Progenitor cell of endocrine pancreas (in vitro differentiated cells): ENCODE measurements around the gene HMG20B. TPM values are rescaled to one million over a fixed set of nuclear protein-coding genes. Genes with fewer than 3 reads are reported as not detected.

Experiments
- DNase-seq: peaks from one replicate; pipeline ENCODE4 v3.0.0; 2021; ENCODE audit warnings: low spot score; ENCODE audit not compliant: unreplicated experiment
- H3K27ac Mint-ChIP-seq: 2 replicates; pipeline ENCODE4 v1.8.0; 2021; ENCODE audit warnings: mild to moderate bottlenecking, moderate library complexity, mixed read lengths
- H3K27me3 Mint-ChIP-seq: 2 replicates; pipeline ENCODE4 v1.8.0; 2021; ENCODE audit warnings: mixed read lengths
- H3K36me3 Mint-ChIP-seq: 2 replicates; pipeline ENCODE4 v1.8.0; 2022; ENCODE audit warnings: mixed read lengths; ENCODE audit not compliant: insufficient read depth
- H3K4me1 Mint-ChIP-seq: 2 replicates; pipeline ENCODE4 v1.8.0; 2021; ENCODE audit warnings: low read depth, mixed read lengths
- H3K4me3 Mint-ChIP-seq: 2 replicates; pipeline ENCODE4 v1.8.0; 2021; ENCODE audit warnings: low read depth, mild to moderate bottlenecking, moderate library complexity, mixed read lengths
- H3K9me3 Mint-ChIP-seq: 2 replicates; pipeline ENCODE4 v1.8.0; 2021; ENCODE audit warnings: low read depth, mixed read lengths
- total RNA-seq: library from RNA; stranded (reverse); gene quantifications from 2 replicates; pipeline ENCODE4 v1.2.1, GENCODE V29; 2021
- TF ChIP-seq, protein P1 (sequence below): fragments of 200-600 bp; sonication (generic); IDR thresholded peaks from one replicate; pipeline ENCODE4 v1.5.0; 2021; ENCODE audit warnings: antibody characterized with exemption, mild to moderate bottlenecking; ENCODE audit not compliant: unreplicated experiment

Gene HMG20B
- total RNA-seq, 1 donor from 2014 or later: 79.7 TPM

DNA sequence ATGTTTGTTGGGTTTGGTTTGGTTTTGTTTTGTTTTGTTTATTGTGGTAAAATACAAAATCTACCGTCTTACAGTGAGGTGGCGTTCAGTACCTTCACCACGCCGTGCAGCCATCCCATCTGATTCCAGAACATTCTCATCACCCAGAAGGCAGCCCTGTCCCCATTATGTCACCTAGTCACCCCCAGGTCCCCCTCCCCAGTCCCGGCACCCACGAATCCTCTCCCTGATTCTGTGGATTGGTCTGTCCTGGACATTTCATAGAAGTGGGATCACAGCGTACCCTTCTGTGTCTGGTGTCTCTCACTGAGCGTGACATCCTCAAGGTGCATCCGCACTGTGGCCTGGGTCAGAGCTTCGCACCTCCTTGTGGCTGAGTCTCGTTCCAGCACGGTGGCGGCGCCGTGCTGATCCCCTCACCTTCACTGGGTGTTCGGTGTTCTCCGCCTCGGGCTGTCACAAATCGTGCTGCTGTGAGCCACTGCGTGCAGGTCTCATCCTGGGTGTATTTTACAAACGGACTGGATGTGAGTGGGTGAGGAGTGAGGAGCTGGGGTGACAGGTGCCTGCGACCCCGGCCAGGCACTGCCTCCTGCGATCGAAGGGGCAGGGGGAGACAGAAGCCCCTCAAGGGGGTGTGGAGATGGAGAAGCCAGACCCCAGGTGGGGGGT lies 34.4 kb upstream of the HMG20B start:
- H3K27ac Mint-ChIP-seq: no peak overlapping the region
- H3K9me3 Mint-ChIP-seq: no peaks in the 10 kb centered on the region
- peaks cover 4% of the 10 kb centered on the region for H3K4me1 Mint-ChIP-seq
- H3K4me3 Mint-ChIP-seq: no peak overlapping the region
- no peak for DNase-seq
- TF ChIP-seq, protein P1, sequence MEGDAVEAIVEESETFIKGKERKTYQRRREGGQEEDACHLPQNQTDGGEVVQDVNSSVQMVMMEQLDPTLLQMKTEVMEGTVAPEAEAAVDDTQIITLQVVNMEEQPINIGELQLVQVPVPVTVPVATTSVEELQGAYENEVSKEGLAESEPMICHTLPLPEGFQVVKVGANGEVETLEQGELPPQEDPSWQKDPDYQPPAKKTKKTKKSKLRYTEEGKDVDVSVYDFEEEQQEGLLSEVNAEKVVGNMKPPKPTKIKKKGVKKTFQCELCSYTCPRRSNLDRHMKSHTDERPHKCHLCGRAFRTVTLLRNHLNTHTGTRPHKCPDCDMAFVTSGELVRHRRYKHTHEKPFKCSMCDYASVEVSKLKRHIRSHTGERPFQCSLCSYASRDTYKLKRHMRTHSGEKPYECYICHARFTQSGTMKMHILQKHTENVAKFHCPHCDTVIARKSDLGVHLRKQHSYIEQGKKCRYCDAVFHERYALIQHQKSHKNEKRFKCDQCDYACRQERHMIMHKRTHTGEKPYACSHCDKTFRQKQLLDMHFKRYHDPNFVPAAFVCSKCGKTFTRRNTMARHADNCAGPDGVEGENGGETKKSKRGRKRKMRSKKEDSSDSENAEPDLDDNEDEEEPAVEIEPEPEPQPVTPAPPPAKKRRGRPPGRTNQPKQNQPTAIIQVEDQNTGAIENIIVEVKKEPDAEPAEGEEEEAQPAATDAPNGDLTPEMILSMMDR: no peak
- no peaks in the 10 kb centered on the region for H3K27me3 Mint-ChIP-seq
- H3K36me3 Mint-ChIP-seq: peaks cover 11% of the 10 kb centered on the region

DNA sequence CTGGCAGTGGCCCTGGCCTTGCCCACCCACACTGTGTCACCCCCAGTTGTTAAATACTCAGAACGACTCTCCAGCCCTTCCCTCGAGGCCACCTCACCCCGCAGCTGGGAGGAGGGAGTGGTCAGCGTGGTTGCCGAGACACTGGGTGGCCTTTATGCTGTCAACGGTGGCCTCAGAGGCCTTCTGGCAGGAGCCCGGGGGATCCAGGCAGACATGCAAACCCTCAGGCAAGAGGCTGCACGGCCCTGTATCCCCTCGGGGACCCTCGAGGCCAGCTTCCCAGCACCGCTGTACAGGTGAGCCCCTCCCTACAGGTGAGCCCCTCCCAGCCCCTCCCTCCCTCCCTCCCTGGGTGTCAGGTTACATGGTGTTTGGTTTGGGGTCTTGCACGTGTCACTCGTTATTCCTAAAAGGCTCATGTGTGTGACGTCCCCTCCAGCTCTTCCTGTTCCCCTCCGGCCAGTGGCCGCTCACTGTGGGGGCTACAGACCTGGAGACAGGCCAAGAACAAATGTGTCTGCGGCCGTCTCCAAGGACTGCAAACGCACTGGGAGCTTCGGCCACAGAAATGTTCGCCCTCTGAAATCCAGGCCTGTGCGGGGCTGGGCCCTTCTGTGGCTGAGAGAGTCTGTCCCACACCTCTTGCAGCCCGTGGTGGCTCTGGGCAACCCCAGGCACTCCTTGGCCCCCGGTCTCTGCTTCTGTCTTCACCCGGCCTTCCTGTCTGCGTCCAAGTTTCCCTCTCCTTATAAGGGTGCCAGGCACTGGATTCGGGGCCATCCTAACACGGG lies 33.6 kb upstream of the HMG20B start, which contains the start of gene TEKTIP1:
TSS of gene TEKTIP1 (plus strand) at position 210 of the 791 bp plus-strand sequence. CDS start at position 214, 4 bp downstream.
- no peaks in the 10 kb centered on the region for H3K9me3 Mint-ChIP-seq
- H3K36me3 Mint-ChIP-seq: peaks cover 10% of the 10 kb centered on the region
- peaks cover 4% of the 10 kb centered on the region for H3K4me1 Mint-ChIP-seq
- H3K27me3 Mint-ChIP-seq: no peaks in the 10 kb centered on the region
- H3K27ac Mint-ChIP-seq: peak within 1 kb of the TSS; percentile 76
- no peak within 1 kb of the TSS for H3K4me3 Mint-ChIP-seq
- no peak for DNase-seq
- TF ChIP-seq, protein P1: no peak

DNA sequence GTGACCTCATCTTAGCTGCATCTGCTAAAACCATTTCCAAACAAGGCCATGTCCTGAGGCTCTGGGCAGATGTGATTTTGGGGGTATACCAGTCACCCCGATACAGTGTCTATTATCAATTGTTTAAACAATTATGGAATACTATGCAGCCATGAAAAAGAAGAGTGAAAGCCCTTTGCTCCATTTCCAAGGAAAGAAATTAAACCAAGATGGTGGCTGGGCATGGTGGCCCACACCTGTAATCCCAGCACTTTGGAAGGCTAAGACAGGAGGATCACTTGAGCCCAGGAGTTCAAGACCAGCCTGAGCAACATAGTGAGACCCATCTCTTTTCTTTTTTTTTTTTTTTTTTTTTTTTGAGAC lies 33.0 kb upstream of the HMG20B start:
- DNase-seq: no peak
- no peak overlapping the region for H3K4me3 Mint-ChIP-seq
- H3K27ac Mint-ChIP-seq: peak overlapping the region; percentile 76
- TF ChIP-seq, protein P1: no peak
- H3K27me3 Mint-ChIP-seq: no peaks in the 10 kb centered on the region
- peaks cover 4% of the 10 kb centered on the region for H3K4me1 Mint-ChIP-seq
- H3K9me3 Mint-ChIP-seq: no peaks in the 10 kb centered on the region
- H3K36me3 Mint-ChIP-seq: peaks cover 6% of the 10 kb centered on the region

DNA sequence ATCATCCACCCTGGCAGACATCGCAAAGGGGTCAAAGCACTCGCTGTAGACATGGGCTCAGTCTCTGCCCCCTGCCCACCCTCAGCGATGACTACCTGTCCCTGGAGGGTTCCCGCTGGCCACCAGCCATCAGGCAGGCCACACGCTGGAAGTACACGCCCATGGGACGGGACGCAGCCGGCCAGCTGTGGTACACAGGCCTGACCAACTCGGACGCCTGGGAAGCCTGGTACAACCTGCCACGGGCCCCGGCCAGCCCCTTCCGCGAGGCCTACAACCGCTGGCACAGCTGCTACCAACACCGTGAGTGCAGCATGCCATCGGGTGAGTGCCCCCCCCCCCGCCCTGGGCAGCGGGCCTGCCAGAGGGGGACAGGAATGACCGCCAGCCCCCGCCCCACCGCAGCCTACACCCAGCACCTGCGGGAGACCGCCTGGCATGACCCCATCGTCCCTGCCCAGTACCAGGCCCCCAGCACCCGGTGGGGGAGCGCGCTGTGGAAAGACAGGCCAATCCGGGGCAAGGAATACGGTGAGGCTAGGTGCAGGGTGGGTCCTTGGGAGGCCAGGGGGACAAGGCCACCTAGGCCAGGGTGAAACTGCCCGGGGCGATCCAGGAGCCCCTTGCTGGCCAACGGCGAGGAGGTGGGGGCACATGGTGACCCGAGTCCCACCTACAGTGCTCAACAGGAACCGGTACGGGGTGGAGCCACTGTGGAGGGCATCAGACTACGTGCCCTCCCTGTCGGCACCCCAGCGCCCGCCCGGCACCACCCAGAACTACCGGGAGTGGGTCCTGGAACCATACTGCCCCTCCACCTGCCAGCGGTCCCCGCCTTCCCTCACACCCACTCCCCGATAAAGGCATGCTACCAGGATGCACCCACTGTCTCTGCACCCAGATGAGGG lies 29.3 kb upstream of the HMG20B start:
- peaks cover 4% of the 10 kb centered on the region for H3K4me1 Mint-ChIP-seq
- no peaks in the 10 kb centered on the region for H3K27me3 Mint-ChIP-seq
- H3K27ac Mint-ChIP-seq: no peak overlapping the region
- no peak overlapping the region for H3K4me3 Mint-ChIP-seq
- no peaks in the 10 kb centered on the region for H3K9me3 Mint-ChIP-seq
- peaks cover 7% of the 10 kb centered on the region for H3K36me3 Mint-ChIP-seq
- DNase-seq: no peak
- TF ChIP-seq, protein P1: no peak

DNA sequence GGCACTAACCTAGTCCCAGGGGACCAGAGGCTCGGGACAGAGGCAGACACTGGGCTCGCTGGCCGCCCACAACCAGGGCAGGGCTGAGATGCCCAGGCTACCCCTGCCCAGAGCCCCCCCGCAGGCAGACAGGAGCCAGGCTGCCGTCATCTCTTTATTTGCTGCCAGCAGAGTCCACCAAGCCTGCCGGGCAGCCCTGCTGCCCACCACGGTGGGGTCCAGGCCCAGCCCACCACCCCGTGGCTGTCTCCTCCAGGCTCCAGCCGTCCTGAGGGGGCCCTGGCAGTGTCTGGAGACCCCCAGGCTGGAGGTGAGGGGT lies 28.7 kb upstream of the HMG20B start:
- no peak for DNase-seq
- no peak overlapping the region for H3K4me3 Mint-ChIP-seq
- TF ChIP-seq, protein P1: no peak
- H3K27ac Mint-ChIP-seq: no peak overlapping the region
- peaks cover 4% of the 10 kb centered on the region for H3K4me1 Mint-ChIP-seq
- no peaks in the 10 kb centered on the region for H3K27me3 Mint-ChIP-seq
- H3K36me3 Mint-ChIP-seq: peaks cover 7% of the 10 kb centered on the region
- H3K9me3 Mint-ChIP-seq: no peaks in the 10 kb centered on the region
